A673 (cell line): ENCODE data around the gene ASTN1.

Source experiments
- CTCF ChIP-seq: fragments of 300-800, 200-600 bp; sonication (generic); conservative IDR thresholded peaks from 2 replicates; pipeline ENCODE4 v1.5.1; 2017; ENCODE audit warnings: low read depth, mild to moderate bottlenecking, antibody characterized with exemption, low read length, moderate library complexity, mixed read lengths
- EZH2 ChIP-seq: fragments of 200-600 bp; sonication (generic); IDR thresholded peaks from 2 replicates; pipeline ENCODE4 v1.6.1; 2017; ENCODE audit warnings: borderline replicate concordance, low read depth, mild to moderate bottlenecking, mixed read lengths, antibody characterized with exemption, low read length; ENCODE audit not compliant: poor library complexity, severe bottlenecking

- TF ChIP-seq CTCF (no peak), EZH2 (no peak)
Measured at GRCh38 chr1:177048314-177049069, 116.0 kb downstream of the ASTN1 start.
